Heart right ventricle (tissue), 16 donors: Measurements from ENCODE around the gene POLD2. TPM values are rescaled to one million over a fixed set of nuclear protein-coding genes. Genes with fewer than 3 reads are reported as not detected.

Experiments
- ATAC-seq, 8 donors: fragments of 200-7000 bp; cut with Tn5 transposase; one replicate each; pipeline ENCODE4 v1.9.1; 2020; ENCODE audit warnings: mild to moderate bottlenecking in 8 of 8, moderate library complexity in 8 of 8, moderate number of reproducible peaks in 1 of 8
- DNase-seq, 2 donors: peaks; one replicate each; pipeline ENCODE4 v3.0.0-alpha.2; 2020
- H3K27ac ChIP-seq, 10 donors: fragments of 200-600 bp; sonication (generic) in 2 of 10; one replicate each; pipeline versions ENCODE4 v1.5.0 to v1.8.0; 2020 to 2022; ENCODE audit warnings: mild to moderate bottlenecking in 3 of 10
- H3K27me3 ChIP-seq, 7 donors: fragments of 200-600 bp; one replicate each; pipeline ENCODE4 v1.8.0; 2021 to 2022; ENCODE audit warnings: mild to moderate bottlenecking in 2 of 7
- H3K36me3 ChIP-seq, 9 donors: fragments of 200-600 bp; sonication (generic) in 1 of 9; one replicate each; pipeline versions ENCODE4 v1.5.0 to v1.8.0; 2020 to 2022; ENCODE audit warnings: mild to moderate bottlenecking in 2 of 9
- H3K4me1 ChIP-seq, 9 donors: fragments of 200-600 bp; sonication (generic) in 1 of 9; one replicate each; pipeline versions ENCODE4 v1.5.0 to v1.8.0; 2020 to 2022; ENCODE audit warnings: mild to moderate bottlenecking in 4 of 9
- H3K4me3 ChIP-seq, 10 donors: fragments of 200-600 bp; sonication (generic) in 2 of 10; one replicate each; pipeline versions ENCODE4 v1.5.0 to v1.8.0; 2020 to 2022; ENCODE audit warnings: mild to moderate bottlenecking in 7 of 10, moderate library complexity in 2 of 10
- H3K9me3 ChIP-seq, 11 donors: fragments of 200-600 bp in 10 of 11; sonication (generic) in 2 of 11; one replicate each; pipeline versions ENCODE4 v1.5.0 to v1.8.0; 2013 to 2022; ENCODE audit warnings: mild to moderate bottlenecking in 2 of 11, control low read depth in 1 of 11, moderate library complexity in 1 of 11
- CTCF ChIP-seq, 9 donors: fragments of 200-600 bp; sonication (generic) in 2 of 9; IDR thresholded peaks; one replicate each; pipeline versions ENCODE4 v1.5.0 to v1.8.0; 2021 to 2022; ENCODE audit warnings: antibody characterized with exemption in 9 of 9, mild to moderate bottlenecking in 5 of 9, moderate library complexity in 1 of 9
- WGBS, 2 donors: extraction: QIAGEN DNeasy Blood & Tissue Kit; methylation state at CpG; one replicate each; pipeline ENCODE4 v1.1.7; 2013; ENCODE audit warnings: inconsistent platforms in 1 of 2; 5-methylcytosine and 5-hydroxymethylcytosine counted together
- intact Hi-C, 10 donors: fragments of 100-400 bp; cut with DNase I; formaldehyde crosslinking; loops; one replicate each; pipeline versions ENCODE4 v1.11.1 to v1.14.2; 2022
- polyA plus RNA-seq, 2 donors: library from polyadenylated mRNA; stranded (reverse); fragments of 200-250 nt; gene quantifications; one replicate each; pipeline ENCODE4 v1.2.3, GENCODE V29; 2013
- total RNA-seq, 10 donors: library from RNA; stranded (reverse); fragmentation: NEBNext Ultra II Directional in 3 of 10; extraction: Animal tissue kit (Norgen Biotek cat#: 25700) in 3 of 10; gene quantifications; one replicate each; pipeline versions ENCODE4 v1.2.1 to v1.2.4, GENCODE V29; 2021 to 2023
- donor health status: Arrhythmogenic right ventricular cardiomyopathy.
- donor health status: ischemic (EF 13 %, LVEDD 7.1; RV severe dilation, severe dysfunction).
- donor health status: healthy with polysubstance abuse.
- donor health status: DM: no; HTN: yes; CAD: no.
- donor health status: DM: no; HTN: no; CAD: no.
- donor health status: ischemic (EF 25% LVEDD 6.9; RV normal size, moderate dysfunction).
- donor health status: ischemic (EF 25% LVEDD 5.7; RV mildly dilated, moderate dysfunction).
- donor health status: healthy.
- donor health status: DM: yes; HTN: yes; CAD: no.
- donor health status: Ischemic cardiomyopathy.
- donor health status: ischemic (EF 35%, LVEDD 5.7; RV mildly dilated, moderate dysfunction).
- donor health status: nonischemic (EF 11% LVEDD 7.7; RV severe dilation, severe dysfunction).
- donor health status: DM: yes; HTN: yes; CAD: no.
- donor health status: PGD.
- donor health status: ischemic (EF 29% LVEDD 5.4; RV normal size, mild dysfunction).
- donor health status: nonischemic (EF 23%, LVEDD 6.1; RV moderate dilation, normal function).

The POLD2 gene
- total and polyA plus RNA-seq, 12 donors = 64.4 to 150 (median 78.8) TPM

DNA sequence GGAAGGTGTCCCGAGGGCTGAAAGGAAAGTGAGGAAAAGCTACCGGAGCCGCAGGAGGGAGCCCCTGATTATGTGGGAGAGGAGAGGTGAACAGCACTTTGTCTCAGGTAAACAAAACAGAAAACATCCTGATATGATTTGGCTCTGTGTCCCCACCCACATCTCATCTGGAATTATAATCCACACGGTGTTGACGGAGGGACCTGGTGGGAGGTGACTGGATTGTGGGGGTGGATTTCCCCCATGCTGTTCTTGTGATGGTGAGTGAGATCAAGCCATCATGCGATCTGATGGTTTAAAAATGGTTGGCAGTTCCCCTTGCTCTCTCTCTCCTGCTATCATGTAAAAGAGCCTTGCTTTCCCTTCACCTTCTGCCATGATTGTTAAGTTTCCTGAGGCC lies 3.0 kb downstream of the POLD2 start:
- DNase-seq (no peak), ATAC-seq (no peak)
- Histone ChIP-seq H3K27ac (no peak overlapping the region), H3K4me3 (no peak overlapping the region), H3K27me3 (no peaks in the 10 kb centered on the region), H3K9me3 (no peaks in the 10 kb centered on the region), H3K36me3 (peaks cover 0 to 64% (median 0%) of the 10 kb centered on the region in 9 donors), H3K4me1 (peaks cover 0 to 51% (median 18%) of the 10 kb centered on the region in 9 donors)
- intact Hi-C loops = loop anchor here in 4 of 10 donors (5.0 kb wide), 4 partner anchors 33 to 82 kb away; partner anchors contain the start of genes POLM (in 1 of the 4) and YKT6 (in 1 of the 4)
- WGBS, 2 donors = 66 to 71% methylated on average over 6 of the region's 6 CpGs
- TF ChIP-seq CTCF (IDR thresholded peaks at IDR 0.05) = no peak

- DNase-seq = no peak
- 59 to 65% methylated on average over 8 of the region's 8 CpGs for WGBS, 2 donors
- intact Hi-C loops = loop anchor here in 5 of 10 donors (5.0 kb wide), 4 partner anchors 33 to 82 kb away; partner anchors contain the start of genes POLM (in 2 of the 5) and YKT6 (in 1 of the 5)
- no peaks in the 10 kb centered on the region for H3K9me3 ChIP-seq
- peaks cover 0 to 55% (median 19%) of the 10 kb centered on the region in 9 donors for H3K4me1 ChIP-seq
- no peak overlapping the region for H3K27ac ChIP-seq
- H3K27me3 ChIP-seq = no peaks in the 10 kb centered on the region
- no peak for TF ChIP-seq CTCF (IDR thresholded peaks at IDR 0.05)
- no peak overlapping the region for H3K4me3 ChIP-seq
- no peak for ATAC-seq
- H3K36me3 ChIP-seq = peaks cover 0 to 69% (median 0%) of the 10 kb centered on the region in 9 donors
These were observed 3.4 kb downstream of the POLD2 start for GRCh38 chr7:44119829-44120380.

DNA sequence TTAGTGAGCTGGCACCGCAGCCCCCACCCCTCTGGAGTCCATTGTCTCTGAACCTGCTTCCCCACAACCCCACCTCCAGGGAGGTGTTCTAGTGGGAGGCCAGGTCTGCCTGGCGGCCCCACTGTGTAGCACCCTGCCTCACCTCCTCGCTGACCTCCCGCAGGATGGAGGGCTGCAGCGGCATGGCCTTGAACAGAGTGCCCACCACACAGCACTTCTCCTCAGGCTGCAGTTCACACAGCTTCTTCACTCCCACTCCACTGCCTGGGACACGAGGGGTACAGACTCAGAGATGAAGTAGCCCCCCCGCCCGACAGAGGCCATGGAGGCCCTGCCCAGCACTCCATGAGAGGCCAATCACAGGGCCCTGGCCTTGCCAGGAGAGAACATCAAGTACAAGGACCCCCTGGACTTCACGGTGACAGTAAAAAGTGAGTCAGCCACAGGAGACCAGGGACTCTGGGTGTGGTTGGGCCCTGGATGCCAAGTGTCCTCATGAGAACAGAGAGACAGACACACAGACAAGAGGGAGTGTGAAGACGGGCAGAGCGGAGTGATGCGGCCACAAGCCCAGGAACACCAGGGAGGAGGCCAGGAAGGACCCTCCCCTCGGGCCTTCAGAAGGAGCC lies 5.4 kb downstream of the POLD2 start:
- H3K27ac ChIP-seq = no peak overlapping the region
- no peak overlapping the region for H3K4me3 ChIP-seq
- peaks cover 0 to 86% (median 0%) of the 10 kb centered on the region in 9 donors for H3K36me3 ChIP-seq
- no peaks in the 10 kb centered on the region for H3K9me3 ChIP-seq
- H3K4me1 ChIP-seq = peaks cover 7 to 63% (median 25%) of the 10 kb centered on the region in 9 donors
- TF ChIP-seq CTCF (IDR thresholded peaks at IDR 0.05) = no peak
- intact Hi-C loops = loop anchor here in 1 of 10 donors (5.0 kb wide), 1 partner anchor 36 kb away; the partner anchor contains the start of gene POLM
- H3K27me3 ChIP-seq = no peaks in the 10 kb centered on the region
- WGBS, 2 donors = 89 to 90% methylated on average over 13 of the region's 13 CpGs
- ATAC-seq (no peak), DNase-seq (no peak)

- no peak for DNase-seq
- peaks cover 0 to 91% (median 0%) of the 10 kb centered on the region in 9 donors for H3K36me3 ChIP-seq
- H3K4me1 ChIP-seq = peaks cover 7 to 54% (median 16%) of the 10 kb centered on the region in 9 donors
These were observed 6.3 kb downstream of the POLD2 start for GRCh38 chr7:44116789-44117666.

More at GRCh38 chr7:44116789-44117666, 6.3 kb downstream of the POLD2 start:
- no peak for ATAC-seq
- no peak for TF ChIP-seq CTCF (IDR thresholded peaks at IDR 0.05)
- H3K27ac ChIP-seq = no peak overlapping the region
- intact Hi-C loops = loop anchor here in 1 of 10 donors (5.0 kb wide), 1 partner anchor 35 kb away; the partner anchor contains the start of gene POLM
- no peaks in the 10 kb centered on the region for H3K9me3 ChIP-seq
- WGBS, 2 donors = 90 to 91% methylated on average over 25 of the region's 25 CpGs
- no peaks in the 10 kb centered on the region for H3K27me3 ChIP-seq
- H3K4me3 ChIP-seq = no peak overlapping the region
